Fibroblast of lung (primary cell): Measurements from ENCODE around the gene TAOK3. TPM values are rescaled to one million over a fixed set of nuclear protein-coding genes. Genes with fewer than 3 reads are reported as not detected.

Experiments
- DNase-seq, 2 donors: peaks; one replicate each; pipeline versions ENCODE4 v3.0.0 to v3.0.0-alpha.2; 2010; ENCODE audit warnings: low read depth in 2 of 2
- H2AFZ ChIP-seq: 2 replicates; pipeline ENCODE4 v1.5.1; 2012; ENCODE audit warnings: low read length, control low read depth, inconsistent platforms
- H3K27ac ChIP-seq: 2 replicates; pipeline ENCODE4 v1.5.1; 2011; ENCODE audit warnings: low read length, control low read depth; ENCODE audit not compliant: insufficient read depth
- H3K27me3 ChIP-seq: 2 replicates; pipeline ENCODE4 v1.5.1; 2011; ENCODE audit warnings: mild to moderate bottlenecking, low read length; ENCODE audit not compliant: control insufficient read depth, insufficient read depth
- H3K36me3 ChIP-seq: 2 replicates; pipeline ENCODE4 v1.5.1; 2011; ENCODE audit warnings: low read length; ENCODE audit not compliant: control insufficient read depth, insufficient read depth
- H3K4me1 ChIP-seq: 2 replicates; pipeline ENCODE4 v1.5.1; 2011; ENCODE audit warnings: low read length; ENCODE audit not compliant: control insufficient read depth, insufficient read depth; ENCODE audit errors: extremely low read depth
- H3K4me2 ChIP-seq: 2 replicates; pipeline ENCODE4 v1.5.1; 2011; ENCODE audit warnings: low read length, control low read depth; ENCODE audit not compliant: insufficient read depth; ENCODE audit errors: extremely low read depth
- H3K4me3 ChIP-seq, 4 experiments: fragments of 200-600 bp in 1 of 4; sonication (generic) in 1 of 4; replicated peaks in 1 of 4; 2 replicates each; pipeline ENCODE4 v1.5.1; 2011 to 2016; ENCODE audit warnings: low read length in 4 of 4, low read depth in 3 of 4, mild to moderate bottlenecking in 3 of 4, control low read depth in 2 of 4, inconsistent platforms in 1 of 4, mixed read lengths in 1 of 4; ENCODE audit not compliant: insufficient read depth in 1 of 4; ENCODE audit errors: control extremely low read depth in 1 of 4
- H3K79me2 ChIP-seq: 2 replicates; pipeline ENCODE4 v1.5.1; 2012; ENCODE audit warnings: mild to moderate bottlenecking, low read length, inconsistent platforms; ENCODE audit not compliant: control insufficient read depth, insufficient read depth
- H3K9ac ChIP-seq: 2 replicates; pipeline ENCODE4 v1.5.1; 2011; ENCODE audit warnings: mild to moderate bottlenecking, low read length, control low read depth; ENCODE audit not compliant: insufficient read depth
- H3K9me3 ChIP-seq: 2 replicates; pipeline ENCODE4 v1.5.1; 2012; ENCODE audit warnings: low read depth, low read length; ENCODE audit not compliant: control insufficient read depth, insufficient read depth
- H4K20me1 ChIP-seq: 2 replicates; pipeline ENCODE4 v1.5.1; 2011; ENCODE audit warnings: low read length; ENCODE audit not compliant: control insufficient read depth, insufficient read depth; ENCODE audit errors: extremely low read depth
- EZH2 ChIP-seq: IDR thresholded peaks from 2 replicates; pipeline ENCODE4 v1.5.1; 2012; ENCODE audit warnings: low read length, control low read depth, mild to moderate bottlenecking; ENCODE audit errors: missing control alignments
- polyA plus RNA-seq, 2 donors: library from polyadenylated mRNA; depleted of rRNA in 1 of 2; stranded (reverse) in 1 of 2; unstranded in 1 of 2; fragments of >200 nt; gene quantifications; 2 replicates each; pipeline ENCODE4 v1.2.1, GENCODE V29; 2011 to 2012; ENCODE audit warnings: missing spikeins in 1 of 2
- total RNA-seq: library from RNA; depleted of rRNA; stranded (reverse); fragments of >200 nt; gene quantifications from 2 replicates; pipeline ENCODE4 v1.2.1, GENCODE V29; 2014
- TF ChIP-seq, protein P1 (sequence below), 2 donors: IDR thresholded peaks in 1 of 2; conservative IDR thresholded peaks in 1 of 2; 1 replicate in 1 of 2; 2 replicates in 1 of 2; pipeline ENCODE4 v1.5.1; 2011 to 2012; ENCODE audit warnings: low read length in 2 of 2, control low read depth in 1 of 2, inconsistent platforms in 1 of 2, low read depth in 1 of 2, mild to moderate bottlenecking in 1 of 2

The TAOK3 gene
- total and polyA plus RNA-seq, 2 donors (not counting 1 experiment from before 2014, with no cell fraction given): 64.7 to 97.4 TPM

DNA sequence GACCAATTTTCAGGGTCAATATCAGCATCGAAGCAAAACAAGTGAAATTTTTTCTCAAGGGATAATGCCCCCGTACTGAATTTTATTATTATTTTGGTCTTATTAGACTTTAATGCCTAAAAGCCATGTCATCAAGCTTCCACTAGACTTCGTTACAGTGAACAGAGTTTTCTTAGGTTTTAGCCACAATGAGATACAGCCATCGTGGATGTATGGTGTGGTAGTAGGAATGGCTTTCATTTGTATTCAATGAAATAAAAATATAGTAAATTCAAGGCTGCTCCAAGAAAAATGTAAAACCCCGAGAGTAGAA lies 11.7 kb downstream of the TAOK3 start:
- peaks cover 61% of the 10 kb centered on the region for H3K79me2 ChIP-seq
- no peaks in the 10 kb centered on the region for H4K20me1 ChIP-seq
- H3K27me3 ChIP-seq: no peaks in the 10 kb centered on the region
- H3K4me1 ChIP-seq: peaks cover 14% of the 10 kb centered on the region
- H3K9me3 ChIP-seq: no peaks in the 10 kb centered on the region
- H3K36me3 ChIP-seq: no peaks in the 10 kb centered on the region
- TF ChIP-seq EZH2: no peak
- TF ChIP-seq, protein P1, sequence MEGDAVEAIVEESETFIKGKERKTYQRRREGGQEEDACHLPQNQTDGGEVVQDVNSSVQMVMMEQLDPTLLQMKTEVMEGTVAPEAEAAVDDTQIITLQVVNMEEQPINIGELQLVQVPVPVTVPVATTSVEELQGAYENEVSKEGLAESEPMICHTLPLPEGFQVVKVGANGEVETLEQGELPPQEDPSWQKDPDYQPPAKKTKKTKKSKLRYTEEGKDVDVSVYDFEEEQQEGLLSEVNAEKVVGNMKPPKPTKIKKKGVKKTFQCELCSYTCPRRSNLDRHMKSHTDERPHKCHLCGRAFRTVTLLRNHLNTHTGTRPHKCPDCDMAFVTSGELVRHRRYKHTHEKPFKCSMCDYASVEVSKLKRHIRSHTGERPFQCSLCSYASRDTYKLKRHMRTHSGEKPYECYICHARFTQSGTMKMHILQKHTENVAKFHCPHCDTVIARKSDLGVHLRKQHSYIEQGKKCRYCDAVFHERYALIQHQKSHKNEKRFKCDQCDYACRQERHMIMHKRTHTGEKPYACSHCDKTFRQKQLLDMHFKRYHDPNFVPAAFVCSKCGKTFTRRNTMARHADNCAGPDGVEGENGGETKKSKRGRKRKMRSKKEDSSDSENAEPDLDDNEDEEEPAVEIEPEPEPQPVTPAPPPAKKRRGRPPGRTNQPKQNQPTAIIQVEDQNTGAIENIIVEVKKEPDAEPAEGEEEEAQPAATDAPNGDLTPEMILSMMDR (conservative IDR thresholded peaks at IDR 0.05 in 1 of 2, IDR thresholded peaks at IDR 0.05 in 1 of 2; ENCODE audit: low read depth in 1 of 2, low read length in 2 of 2): no peak
- no peak overlapping the region for H3K4me3 ChIP-seq
- no peak overlapping the region for H3K9ac ChIP-seq
- H2AFZ ChIP-seq: no peak overlapping the region
- H3K4me2 ChIP-seq: peak overlapping the region; percentile 36
- peak overlapping the region; percentile 22 for H3K27ac ChIP-seq
- DNase-seq: peak in 1 of 2 donors; percentile 37

DNA sequence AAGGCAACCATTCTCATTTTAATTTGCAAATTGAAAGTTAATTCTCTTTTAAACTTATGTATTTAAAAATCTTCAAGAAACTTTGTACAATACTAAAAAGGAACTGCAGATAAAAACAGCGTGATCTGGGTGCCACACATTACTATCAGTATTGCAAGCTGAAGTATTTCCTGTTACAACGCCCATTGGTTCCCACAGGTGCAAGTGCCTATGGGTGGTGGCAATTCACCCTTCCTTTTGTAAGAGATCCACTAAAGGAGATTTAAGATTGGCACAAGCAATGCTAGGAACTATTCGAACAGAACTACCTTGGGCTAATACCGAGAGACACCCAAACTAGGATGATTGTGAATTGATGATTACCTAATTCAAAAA lies 13.2 kb downstream of the TAOK3 start:
- no peaks in the 10 kb centered on the region for H3K9me3 ChIP-seq
- H4K20me1 ChIP-seq: no peaks in the 10 kb centered on the region
- no peaks in the 10 kb centered on the region for H3K36me3 ChIP-seq
- peaks cover 11% of the 10 kb centered on the region for H3K4me1 ChIP-seq
- peaks cover 66% of the 10 kb centered on the region for H3K79me2 ChIP-seq
- TF ChIP-seq EZH2: no peak
- TF ChIP-seq, protein P1 (conservative IDR thresholded peaks at IDR 0.05 in 1 of 2, IDR thresholded peaks at IDR 0.05 in 1 of 2; ENCODE audit: low read depth in 1 of 2, low read length in 2 of 2): no peak
- no peak overlapping the region for H3K9ac ChIP-seq
- DNase-seq: no peak
- H3K4me3 ChIP-seq: no peak overlapping the region
- no peaks in the 10 kb centered on the region for H3K27me3 ChIP-seq
- H3K27ac ChIP-seq: no peak overlapping the region
- H2AFZ ChIP-seq: no peak overlapping the region
- H3K4me2 ChIP-seq: no peak overlapping the region

DNA sequence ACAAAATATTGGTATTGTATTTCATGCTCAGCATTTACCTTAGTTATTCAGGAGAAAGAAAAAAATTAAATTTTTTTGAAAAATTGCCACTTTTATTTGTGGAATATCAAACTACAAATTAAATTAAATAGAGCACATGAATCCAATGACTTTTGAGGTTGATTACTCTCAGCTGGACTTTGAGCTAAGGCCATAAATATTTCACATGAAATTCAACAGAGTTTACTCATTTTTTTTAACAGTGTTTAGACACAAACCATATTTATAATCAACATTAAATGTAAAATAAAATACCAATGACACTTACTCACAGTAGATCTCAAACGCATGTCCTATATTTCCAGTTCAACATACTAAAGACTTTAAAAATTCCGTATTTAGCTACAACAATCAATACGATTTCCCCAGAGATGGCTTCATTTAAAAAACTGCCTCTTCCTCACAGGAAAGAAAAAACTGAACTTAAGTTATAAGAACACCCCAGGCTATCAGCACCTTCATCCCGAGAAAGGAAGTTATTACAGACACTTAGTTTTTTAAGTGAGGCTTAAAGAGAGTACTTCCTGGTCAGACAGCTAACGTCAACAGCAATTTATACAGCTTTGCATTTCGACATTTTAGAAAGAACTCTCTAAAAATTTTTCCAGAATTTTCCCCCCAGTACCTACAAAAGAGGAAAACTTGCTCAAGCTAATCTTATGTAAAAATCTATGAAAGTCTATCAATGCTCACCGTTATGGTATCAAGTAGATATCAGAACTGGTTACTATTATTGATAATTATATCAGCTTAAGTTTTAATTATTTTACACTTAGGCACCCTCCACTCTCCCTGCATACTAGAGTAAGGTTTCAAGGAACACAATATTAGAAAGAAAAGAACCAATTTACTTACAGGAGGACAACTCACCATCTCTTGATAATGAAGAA lies 13.8 kb downstream of the TAOK3 start:
- H3K79me2 ChIP-seq: peaks cover 66% of the 10 kb centered on the region
- H3K27me3 ChIP-seq: no peaks in the 10 kb centered on the region
- peak overlapping the region; percentile 40 for H3K4me2 ChIP-seq
- H4K20me1 ChIP-seq: no peaks in the 10 kb centered on the region
- H3K4me1 ChIP-seq: peaks cover 11% of the 10 kb centered on the region
- DNase-seq: no peak
- H3K9ac ChIP-seq: no peak overlapping the region
- H3K4me3 ChIP-seq: peak overlapping the region in 1 of 4 experiments; percentile 43
- no peak overlapping the region for H2AFZ ChIP-seq
- no peaks in the 10 kb centered on the region for H3K9me3 ChIP-seq
- TF ChIP-seq, protein P1 (conservative IDR thresholded peaks at IDR 0.05 in 1 of 2, IDR thresholded peaks at IDR 0.05 in 1 of 2; ENCODE audit: low read depth in 1 of 2, low read length in 2 of 2): no peak
- TF ChIP-seq EZH2: no peak
- H3K36me3 ChIP-seq: no peaks in the 10 kb centered on the region
- peak overlapping the region; percentile 94 for H3K27ac ChIP-seq
